ENCODE data around the gene NSG1.
A peak's percentile ranks its signal among the peaks of the same experiment; 100 is the strongest.
"Not testable (repeated sequence)": the region's sequence is repeated elsewhere in the genome, so short reads cannot be mapped to it uniquely, and the experiment has no call there.

The NSG1 gene

GRCh38 chr4:4416981-4417380, 30.1 kb downstream of the NSG1 start:
- no peak for DNase-seq (ENCODE audit: low spot score)

GRCh38 chr4:4417886-4418285, 31.0 kb downstream of the NSG1 start:
- DNase-seq (ENCODE audit: low spot score): no peak

- DNase-seq (ENCODE audit: low spot score): no peak
Measured at GRCh38 chr4:4418676-4419390, 31.9 kb downstream of the NSG1 start.

- no peak for DNase-seq (ENCODE audit: low spot score)
Measured at GRCh38 chr4:4419896-4420295, 33.0 kb downstream of the NSG1 start.

- DNase-seq (ENCODE audit: low spot score): no peak
Measured at GRCh38 chr4:4420421-4420820, 33.5 kb downstream of the NSG1 start.

DNA sequence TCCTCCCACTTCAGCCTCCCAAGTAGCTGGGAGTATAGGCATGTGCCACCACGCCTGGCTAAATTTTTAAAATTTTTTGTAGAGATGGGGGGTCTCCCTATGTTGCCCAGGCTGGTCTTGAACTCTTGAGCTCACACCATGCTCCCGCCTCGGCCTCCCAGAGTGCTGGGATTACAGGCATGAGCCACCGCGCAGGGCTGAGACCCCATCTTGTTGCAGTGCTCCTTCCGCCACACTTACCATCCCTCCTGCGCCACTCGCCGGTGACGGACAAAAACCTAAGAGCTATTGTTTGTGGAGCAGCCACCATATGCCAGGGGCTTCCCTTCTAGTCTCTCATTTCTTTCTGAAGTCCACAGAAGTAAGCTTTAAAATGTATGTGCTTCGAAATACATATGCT, 34.5 kb downstream of the NSG1 start:
- DNase-seq (ENCODE audit: low spot score): no peak

DNA sequence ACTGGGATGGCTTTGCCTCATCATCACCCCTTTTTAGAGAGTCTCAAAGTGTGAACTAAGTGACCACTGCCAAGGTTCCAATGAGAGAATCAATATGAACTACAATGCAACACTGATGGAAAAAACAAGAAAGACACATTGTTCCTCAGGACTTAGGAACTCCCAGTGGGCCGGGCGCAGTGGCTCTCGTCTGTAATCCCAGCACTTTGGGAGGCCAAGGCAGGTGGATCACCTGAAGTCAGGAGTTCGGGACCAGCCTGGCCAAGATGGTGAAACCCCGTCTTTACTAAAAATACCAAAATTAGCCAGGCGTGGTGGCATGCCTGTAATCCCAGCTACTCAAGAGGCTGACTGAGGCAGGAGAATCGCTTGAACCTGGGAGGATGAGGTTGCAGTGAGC, 35.2 kb downstream of the NSG1 start:
- DNase-seq (ENCODE audit: low spot score): not testable (repeated sequence)

DNA sequence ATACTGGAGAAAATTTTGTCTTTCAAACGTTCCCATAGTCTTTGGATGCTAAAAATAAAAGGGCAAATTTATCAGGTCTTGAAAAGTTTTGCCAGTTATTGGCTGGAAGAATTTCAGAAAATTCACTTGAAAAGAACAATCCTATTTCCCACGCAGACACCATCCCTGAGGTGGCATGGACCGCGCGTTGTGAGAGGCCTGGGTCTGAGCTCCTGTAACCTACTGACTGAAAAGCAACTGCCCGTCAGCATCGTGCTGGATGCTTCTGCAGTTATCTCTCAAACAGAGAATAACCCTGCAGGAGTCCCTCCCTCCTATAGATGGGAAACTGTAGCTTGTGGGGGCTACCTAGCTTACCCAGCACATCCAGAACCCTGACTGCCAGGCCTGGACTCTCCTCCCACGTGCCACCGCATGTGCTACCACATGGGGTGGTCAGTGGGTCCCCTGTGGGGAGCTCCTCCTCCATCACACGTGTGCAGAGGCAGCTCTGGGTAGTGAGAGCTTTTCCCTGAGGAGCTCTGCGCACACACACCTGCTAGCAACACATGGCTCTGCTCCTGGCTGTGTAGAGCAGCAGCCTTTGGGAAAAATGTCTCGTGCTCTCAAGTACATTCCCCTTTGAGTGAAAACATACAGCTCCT, 36.1 kb downstream of the NSG1 start:
- DNase-seq (ENCODE audit: low spot score): no peak

DNA sequence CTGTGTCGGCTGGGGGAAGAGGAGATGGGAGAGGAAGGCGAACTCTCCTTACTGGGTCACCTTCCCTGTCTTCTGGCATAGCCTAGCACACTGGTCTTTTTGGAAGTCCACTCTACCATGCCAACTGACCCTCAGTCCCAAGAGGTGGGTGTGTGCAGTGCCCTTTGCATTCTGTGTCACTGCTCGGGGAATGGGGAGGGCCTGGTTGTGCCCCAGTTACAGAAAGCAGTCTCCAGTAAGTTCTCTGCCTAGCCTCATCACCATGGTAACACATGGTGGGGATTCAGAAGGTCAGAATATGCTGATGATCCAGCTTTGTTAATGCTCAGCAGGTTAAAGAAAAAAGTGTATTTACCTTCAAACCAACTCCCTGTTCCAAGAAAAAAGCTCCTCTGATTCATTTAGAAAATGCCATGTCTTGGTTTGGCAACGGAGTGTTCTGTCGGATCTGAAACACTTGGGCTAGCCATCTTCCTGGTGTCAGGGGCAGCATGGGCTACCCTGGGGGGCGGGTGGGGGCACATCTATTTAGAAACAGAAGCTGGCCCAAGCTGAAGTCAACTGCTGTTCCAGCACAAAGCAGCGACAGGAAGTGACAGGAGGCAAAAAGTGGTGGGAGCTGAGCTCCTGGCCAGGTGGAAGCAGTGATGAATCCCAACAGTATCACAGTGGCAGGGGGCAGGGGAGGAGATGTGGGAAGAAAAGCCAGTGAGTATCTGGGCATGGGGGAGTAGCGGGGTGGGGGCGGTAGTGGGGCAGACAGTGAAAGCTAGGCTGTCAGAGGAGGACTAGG, 37.0 kb downstream of the NSG1 start:
- DNase-seq (ENCODE audit: low spot score): no peak

- DNase-seq (ENCODE audit: low spot score): no peak
Measured at GRCh38 chr4:4424499-4425115, 37.7 kb downstream of the NSG1 start.

DNA sequence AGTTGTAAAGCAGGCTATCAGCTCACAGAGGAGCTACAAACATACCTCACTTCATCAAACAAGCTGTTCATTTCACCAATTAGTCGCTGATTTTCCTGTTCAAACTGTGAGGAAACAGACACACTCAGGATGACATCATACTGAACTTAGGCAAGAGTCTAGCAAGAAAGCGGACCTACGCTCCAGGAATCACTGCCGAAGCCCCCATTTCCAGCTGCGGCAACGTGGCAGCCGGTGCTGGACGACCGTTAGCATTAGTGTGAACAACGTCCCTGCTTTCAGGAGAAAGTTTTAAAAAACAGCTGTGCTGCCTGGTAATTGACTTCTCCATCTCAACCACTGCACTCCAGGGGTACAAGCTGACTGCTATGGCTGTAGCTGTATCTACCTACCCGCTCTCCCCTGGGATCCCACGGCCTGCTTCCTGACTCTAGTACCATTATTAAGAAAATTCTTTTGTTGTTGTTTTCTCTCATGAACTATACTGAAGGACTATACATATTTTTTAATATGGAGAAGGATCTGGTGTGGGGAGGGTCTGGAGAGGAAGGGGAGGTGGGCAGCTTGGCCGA, 38.3 kb downstream of the NSG1 start:
- DNase-seq (ENCODE audit: low spot score): no peak

GRCh38 chr4:4425696-4426095, 38.8 kb downstream of the NSG1 start:
- no peak for DNase-seq (ENCODE audit: low spot score)

GRCh38 chr4:4426511-4427120, 39.7 kb downstream of the NSG1 start:
- DNase-seq (ENCODE audit: low spot score): no peak

DNA sequence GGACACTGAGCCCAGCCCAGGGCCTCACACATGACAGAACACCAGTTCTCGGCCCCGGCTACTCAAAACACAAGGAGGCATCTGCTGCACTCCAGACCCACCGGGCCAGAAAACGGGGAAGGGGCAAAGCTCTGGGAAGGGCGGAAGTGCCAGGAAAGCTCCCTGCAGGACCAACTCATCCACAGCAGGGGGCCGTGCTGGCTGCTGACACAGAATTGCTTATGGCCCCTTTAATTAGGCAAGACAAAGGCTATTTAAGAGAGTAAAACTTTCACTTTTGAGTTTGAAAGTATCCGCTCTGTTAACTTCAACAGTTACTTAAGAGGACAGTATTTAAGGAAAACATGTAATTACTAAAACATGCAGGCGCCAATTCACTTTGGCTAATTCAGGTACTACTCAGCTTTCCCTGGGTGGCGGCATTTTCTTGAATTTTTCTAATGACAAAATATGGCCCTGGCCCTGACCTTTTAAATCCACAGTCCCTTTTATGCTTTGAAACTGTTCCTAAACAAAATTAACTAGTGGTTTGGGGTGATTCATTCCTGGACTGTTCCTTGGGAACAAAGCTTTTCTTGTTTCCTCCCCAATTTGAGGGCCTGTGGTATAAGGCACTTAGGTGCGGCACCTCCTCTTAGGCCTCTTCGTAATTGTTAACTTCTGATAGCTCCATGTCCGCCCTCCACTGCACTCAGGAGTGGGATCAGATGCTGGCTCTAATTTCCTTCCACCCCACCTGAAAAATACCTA, 40.4 kb downstream of the NSG1 start:
- peak; percentile 73 for DNase-seq (ENCODE audit: low spot score)

DNA sequence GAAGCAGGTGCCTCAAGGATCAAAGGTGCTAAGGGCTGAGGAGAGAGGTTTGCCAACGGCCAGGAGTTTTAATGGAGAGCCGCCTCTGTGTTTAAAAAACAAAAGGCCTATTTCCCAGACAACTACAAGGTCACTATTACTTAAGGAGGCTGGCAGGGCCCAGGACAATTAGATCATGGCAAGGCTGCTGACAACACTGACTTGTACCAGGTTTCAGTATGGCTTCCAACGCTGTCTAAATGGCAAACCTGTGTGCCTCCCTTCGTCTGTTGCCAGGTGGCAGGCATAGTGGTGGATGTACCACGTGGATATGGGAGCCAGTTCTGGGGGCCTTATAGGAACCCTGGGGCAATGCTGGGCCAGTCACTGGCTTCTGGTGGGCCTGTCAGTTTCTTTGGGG, 41.0 kb downstream of the NSG1 start:
- no peak for DNase-seq (ENCODE audit: low spot score)

GRCh38 chr4:4428966-4429875, 42.3 kb downstream of the NSG1 start:
- DNase-seq (ENCODE audit: low spot score): no peak

GRCh38 chr4:4430492-4431195, 43.7 kb downstream of the NSG1 start:
- peak; percentile 83 for DNase-seq (ENCODE audit: low spot score)

- DNase-seq (ENCODE audit: low spot score): no peak
Measured at GRCh38 chr4:4432341-4433125, 45.6 kb downstream of the NSG1 start.

DNA sequence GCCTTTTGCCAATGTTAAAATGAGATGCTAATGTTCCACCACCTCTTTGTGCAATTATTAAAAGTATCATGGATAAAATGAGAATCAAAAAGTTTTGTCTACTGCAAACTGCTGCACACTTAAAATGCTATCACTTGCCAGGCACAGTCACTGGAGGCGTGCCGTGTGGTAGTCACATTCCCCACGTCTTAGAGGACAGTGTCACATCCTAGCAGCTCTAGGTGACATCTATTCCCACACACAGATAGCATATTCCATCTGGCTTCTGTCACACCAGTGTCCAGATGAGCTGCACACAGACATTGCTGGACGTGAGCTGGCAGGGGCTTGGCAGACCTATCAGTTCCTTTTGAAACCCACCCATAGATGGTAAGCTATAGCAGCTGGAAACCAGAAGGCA, 47.0 kb downstream of the NSG1 start:
- no peak for DNase-seq (ENCODE audit: low spot score)
